Erythroblast (primary cell): ENCODE data around the gene SOCS1.
A peak's percentile ranks its signal among the peaks of the same experiment; 100 is the strongest.

Experiments used
- DNase-seq, 2 experiments: peaks; one replicate each; lab custom pipeline; 2025; lab: John Stamatoyannopoulos, UW
- GATA1 ChIP-seq: IDR thresholded peaks from 2 replicates; pipeline ENCODE4 v1.6.1; 2011; ENCODE audit warnings: low read depth, mild to moderate bottlenecking, control low read depth, low read length, moderate library complexity
- POLR2A ChIP-seq: IDR thresholded peaks from 2 replicates; pipeline ENCODE4 v1.6.1; 2011; ENCODE audit warnings: mild to moderate bottlenecking, low read length

Gene SOCS1

GRCh38 chr16:11259655-11260595, 3.9 kb upstream of the SOCS1 start:
- no peak for DNase-seq
- TF ChIP-seq GATA1 (no peak), POLR2A (no peak)

- TF ChIP-seq POLR2A (no peak), GATA1 (no peak)
- DNase-seq = no peak
Measured at GRCh38 chr16:11258553-11259492, 2.8 kb upstream of the SOCS1 start.

- peak; percentile 83 to 85 for DNase-seq
Measured at GRCh38 chr16:11257131-11257938, 1.3 kb upstream of the SOCS1 start.

GRCh38 chr16:11256661-11257130, 692 bp upstream of the SOCS1 start:
- TF ChIP-seq GATA1 = no peak
- no peak for TF ChIP-seq POLR2A
- no peak for DNase-seq

More at GRCh38 chr16:11257131-11257938, 1.3 kb upstream of the SOCS1 start:
- no peak for TF ChIP-seq GATA1
- TF ChIP-seq POLR2A = no peak

GRCh38 chr16:11254913-11255736, 879 bp downstream of the SOCS1 start:
- DNase-seq = peak; percentile 80 to 81
- no peak for TF ChIP-seq GATA1
- TF ChIP-seq POLR2A = no peak

- TF ChIP-seq POLR2A (peak; percentile 20), GATA1 (no peak)
- peak in 1 of 2 experiments; percentile 30 for DNase-seq
Measured at GRCh38 chr16:11253995-11254912, 1.8 kb downstream of the SOCS1 start.

GRCh38 chr16:11253009-11253994, 2.7 kb downstream of the SOCS1 start:
- TF ChIP-seq GATA1 = no peak
- peak; percentile 55 for TF ChIP-seq POLR2A
- DNase-seq = peak in 1 of 2 experiments; percentile 29

GRCh38 chr16:11252482-11252931, 3.5 kb downstream of the SOCS1 start:
- TF ChIP-seq POLR2A (peak; percentile 39), GATA1 (no peak)
- DNase-seq = no peak

- DNase-seq = peak in 1 of 2 experiments; percentile 28
Measured at GRCh38 chr16:11251525-11252481, 4.2 kb downstream of the SOCS1 start.

More at GRCh38 chr16:11251525-11252481, 4.2 kb downstream of the SOCS1 start:
- TF ChIP-seq GATA1 = no peak
- TF ChIP-seq POLR2A = peak; percentile 60
